ENCODE results near the gene RPL39.
"Not testable (repeated sequence)": the region's sequence is repeated elsewhere in the genome, so short reads cannot be mapped to it uniquely, and the experiment has no call there.

Gene RPL39

GRCh38 chrX:119791437-119792231 lies at the start of gene RPL39:
Gene RPL39, minus strand, starts transcription at chrX:119791630. Its CDS starts 54 bp downstream, at chrX:119791576.
- DNase-seq (ENCODE audit: low spot score), result peak; percentile 72

GRCh38 chrX:119833905-119834304 lies 42.5 kb upstream of the RPL39 start:
- no peak for DNase-seq (ENCODE audit: low spot score)

- no peak for DNase-seq (ENCODE audit: low spot score)
Observed at GRCh38 chrX:119828446-119828845, 37.0 kb upstream of the RPL39 start.

- no peak for DNase-seq (ENCODE audit: low spot score)
Observed at GRCh38 chrX:119826399-119826959, 35.0 kb upstream of the RPL39 start.

GRCh38 chrX:119824221-119824620 lies 32.8 kb upstream of the RPL39 start:
- DNase-seq (ENCODE audit: low spot score), result not testable (repeated sequence)

- peak; percentile 29 for DNase-seq (ENCODE audit: low spot score)
Observed at GRCh38 chrX:119821703-119822102, 30.3 kb upstream of the RPL39 start.

- peak; percentile 3 for DNase-seq (ENCODE audit: low spot score)
Observed at GRCh38 chrX:119817130-119817690, 25.8 kb upstream of the RPL39 start.

GRCh38 chrX:119816300-119816699 lies 24.9 kb upstream of the RPL39 start:
- DNase-seq (ENCODE audit: low spot score), result no peak

- DNase-seq (ENCODE audit: low spot score), result no peak
Observed at GRCh38 chrX:119809185-119809666, 17.8 kb upstream of the RPL39 start.

- not testable (repeated sequence) for DNase-seq (ENCODE audit: low spot score)
Observed at GRCh38 chrX:119808461-119808860, 17.0 kb upstream of the RPL39 start.

- DNase-seq (ENCODE audit: low spot score), result no peak
Observed at GRCh38 chrX:119802546-119802945, 11.1 kb upstream of the RPL39 start.

GRCh38 chrX:119801253-119802221 lies 10.1 kb upstream of the RPL39 start:
- DNase-seq (ENCODE audit: low spot score), result no peak

GRCh38 chrX:119790977-119791436 lies 423 bp downstream of the RPL39 start:
- peak; percentile 8 for DNase-seq (ENCODE audit: low spot score)

GRCh38 chrX:119784747-119785446 lies 6.5 kb downstream of the RPL39 start:
- DNase-seq (ENCODE audit: low spot score), result peak; percentile 31

- DNase-seq (ENCODE audit: low spot score), result no peak
Observed at GRCh38 chrX:119783026-119783425, 8.4 kb downstream of the RPL39 start.

GRCh38 chrX:119778829-119779228 lies 12.6 kb downstream of the RPL39 start:
- no peak for DNase-seq (ENCODE audit: low spot score)

GRCh38 chrX:119775517-119776238 lies 15.8 kb downstream of the RPL39 start:
- no peak for DNase-seq (ENCODE audit: low spot score)

- not testable (repeated sequence) for DNase-seq (ENCODE audit: low spot score)
Observed at GRCh38 chrX:119769388-119769787, 22.0 kb downstream of the RPL39 start.

- DNase-seq (ENCODE audit: low spot score), result not testable (repeated sequence)
Observed at GRCh38 chrX:119768436-119768835, 23.0 kb downstream of the RPL39 start.

- no peak for DNase-seq (ENCODE audit: low spot score)
Observed at GRCh38 chrX:119763836-119764387, 27.5 kb downstream of the RPL39 start.
